ENCODE results near the gene NOS1AP.

The NOS1AP gene

GRCh38 chr1:162305969-162306368, 236.5 kb downstream of the NOS1AP start:
- DNase-seq, result no peak

GRCh38 chr1:162310337-162310736, 240.8 kb downstream of the NOS1AP start:
- DNase-seq, result no peak

GRCh38 chr1:162314206-162314605, 244.7 kb downstream of the NOS1AP start:
- DNase-seq, result no peak

- DNase-seq, result no peak
Observed at GRCh38 chr1:162315673-162316072, 246.2 kb downstream of the NOS1AP start.

GRCh38 chr1:162316187-162316586, 246.7 kb downstream of the NOS1AP start:
- no peak for DNase-seq

GRCh38 chr1:162317621-162318020, 248.1 kb downstream of the NOS1AP start:
- no peak for DNase-seq

- no peak for DNase-seq
Observed at GRCh38 chr1:162319493-162320175, 250.1 kb downstream of the NOS1AP start.

- DNase-seq, result no peak
Observed at GRCh38 chr1:162321809-162322422, 252.4 kb downstream of the NOS1AP start.

- no peak for DNase-seq
Observed at GRCh38 chr1:162323023-162323422, 253.5 kb downstream of the NOS1AP start.

- no peak for DNase-seq
Observed at GRCh38 chr1:162324396-162324795, 254.9 kb downstream of the NOS1AP start.

GRCh38 chr1:162326559-162326958, 257.1 kb downstream of the NOS1AP start:
- DNase-seq, result no peak

GRCh38 chr1:162327144-162327787, 257.8 kb downstream of the NOS1AP start:
- no peak for DNase-seq

- DNase-seq, result no peak
Observed at GRCh38 chr1:162327788-162328165, 258.3 kb downstream of the NOS1AP start.

GRCh38 chr1:162328512-162328911, 259.0 kb downstream of the NOS1AP start:
- DNase-seq, result no peak

- DNase-seq, result no peak
Observed at GRCh38 chr1:162329826-162330225, 260.3 kb downstream of the NOS1AP start.

GRCh38 chr1:162333991-162334390, 264.5 kb downstream of the NOS1AP start:
- DNase-seq, result no peak

GRCh38 chr1:162335126-162335525, 265.6 kb downstream of the NOS1AP start:
- no peak for DNase-seq

- DNase-seq, result no peak
Observed at GRCh38 chr1:162336621-162337285, 267.3 kb downstream of the NOS1AP start.

- DNase-seq, result no peak
Observed at GRCh38 chr1:162342452-162342983, 273.0 kb downstream of the NOS1AP start.

- DNase-seq, result no peak
Observed at GRCh38 chr1:162343470-162343869, 274.0 kb downstream of the NOS1AP start.

GRCh38 chr1:162347281-162347680, 277.8 kb downstream of the NOS1AP start:
- no peak for DNase-seq

- no peak for DNase-seq
Observed at GRCh38 chr1:162349635-162350330, 280.3 kb downstream of the NOS1AP start.

All from NCI-H510A (cell line).